T-cell (primary cell): ENCODE data around the gene CST6. TPM values are rescaled to one million over a fixed set of nuclear protein-coding genes. Genes with fewer than 3 reads are reported as not detected.

Experiments used
- ATAC-seq, 4 experiments: fragments of 200-7000 bp in 3 of 4; fragments of 150-1000 bp in 1 of 4; cut with Tn5 transposase; replicated peaks in 1 of 4; 1 replicate in 3 of 4; 2 replicates in 1 of 4; pipeline ENCODE4 v1.10.0; 2021; ENCODE audit warnings: moderate library complexity in 3 of 4, mild to moderate bottlenecking in 2 of 4, moderate number of reproducible peaks in 1 of 4
- CTCF ChIA-PET, 2 donors: fragments of 300-600 bp; sonication (Branson Sonifier 250); formaldehyde crosslinking; loops; one replicate each; lab custom pipeline; 2022; ENCODE audit warnings: antibody characterized with exemption in 2 of 2; lab: Charles Lee
- POLR2A ChIA-PET, 2 donors: fragments of 300-600 bp; sonication (Branson Sonifier 250); formaldehyde crosslinking; loops; one replicate each; lab custom pipeline; 2022; ENCODE audit warnings: antibody characterized with exemption in 2 of 2; lab: Charles Lee
- DNase-seq, 35 experiments: peaks; one replicate each; pipeline versions ENCODE4 v3.0.0 to v3.0.0-alpha.2; 2013 to 2023
- H3K27ac ChIP-seq: one replicate; pipeline ENCODE4 v1.5.1; 2013; ENCODE audit warnings: low read length
- H3K27me3 ChIP-seq, 2 experiments: replicated peaks in 1 of 2; 1 replicate in 1 of 2; 2 replicates in 1 of 2; pipeline versions ENCODE4 v1.6.1 to v1.7.0; 2013; ENCODE audit warnings: low read length in 1 of 2, mixed read lengths in 1 of 2; ENCODE audit not compliant: control insufficient read depth in 2 of 2, insufficient read depth in 2 of 2; ENCODE audit errors: extremely low read depth in 1 of 2
- H3K36me3 ChIP-seq, 2 donors: 1 replicate in 1 of 2; 2 replicates in 1 of 2; pipeline versions ENCODE4 v1.6.1 to v1.7.0; 2013; ENCODE audit warnings: low read length in 1 of 2; ENCODE audit not compliant: control insufficient read depth in 2 of 2, insufficient read depth in 1 of 2; ENCODE audit errors: extremely low read depth in 1 of 2
- H3K4me1 ChIP-seq, 2 experiments: 1 replicate in 1 of 2; 2 replicates in 1 of 2; pipeline versions ENCODE4 v1.6.1 to v1.7.0; 2013; ENCODE audit warnings: low read length in 2 of 2, mixed read lengths in 1 of 2; ENCODE audit not compliant: insufficient read depth in 2 of 2, control insufficient read depth in 1 of 2; ENCODE audit errors: extremely low read depth in 1 of 2
- H3K4me3 ChIP-seq, 2 donors: 1 replicate in 1 of 2; 2 replicates in 1 of 2; pipeline versions ENCODE4 v1.5.1 to v1.7.0; 2013; ENCODE audit warnings: mild to moderate bottlenecking in 2 of 2, low read length in 1 of 2, moderate library complexity in 1 of 2; ENCODE audit not compliant: control insufficient read depth in 1 of 2; ENCODE audit errors: extremely low read depth in 1 of 2
- H3K9me3 ChIP-seq: 2 replicates; pipeline ENCODE4 v1.7.0; 2013
- H3K27ac Mint-ChIP-seq, 2 donors: one replicate each; pipeline ENCODE4 v1.8.0; 2020 to 2021; ENCODE audit warnings: mild to moderate bottlenecking in 2 of 2, mixed read lengths in 2 of 2
- H3K27me3 Mint-ChIP-seq, 2 donors: one replicate each; pipeline ENCODE4 v1.8.0; 2021 to 2022; ENCODE audit warnings: mixed read lengths in 2 of 2
- H3K36me3 Mint-ChIP-seq: one replicate; pipeline ENCODE4 v1.8.0; 2021; ENCODE audit warnings: mixed read lengths
- H3K4me1 Mint-ChIP-seq, 3 donors: one replicate each; pipeline ENCODE4 v1.8.0; 2020 to 2022; ENCODE audit warnings: mixed read lengths in 3 of 3, mild to moderate bottlenecking in 1 of 3
- H3K4me3 Mint-ChIP-seq, 3 donors: one replicate each; pipeline ENCODE4 v1.8.0; 2020 to 2022; ENCODE audit warnings: mild to moderate bottlenecking in 3 of 3, mixed read lengths in 3 of 3, moderate library complexity in 3 of 3
- H3K9me3 Mint-ChIP-seq, 3 donors: one replicate each; pipeline ENCODE4 v1.8.0; 2020 to 2022; ENCODE audit warnings: mixed read lengths in 3 of 3
- WGBS: methylation state at CpG from one replicate; pipeline ENCODE4 v1.1.5; 2013; ENCODE audit warnings: missing lambda C conversion rate; ENCODE audit not compliant: insufficient coverage; 5-methylcytosine and 5-hydroxymethylcytosine counted together
- total RNA-seq, 35 experiments: library from RNA in 6 of 35; stranded (reverse) in 6 of 35; fragments of 120-200 nt in 1 of 35; gene quantifications; one replicate each; pipeline versions ENCODE4 v1.2.1 to v1.2.4 and lab custom pipeline; 2013 to 2026

The CST6 gene, protein sequence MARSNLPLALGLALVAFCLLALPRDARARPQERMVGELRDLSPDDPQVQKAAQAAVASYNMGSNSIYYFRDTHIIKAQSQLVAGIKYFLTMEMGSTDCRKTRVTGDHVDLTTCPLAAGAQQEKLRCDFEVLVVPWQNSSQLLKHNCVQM
- total RNA-seq (not detected), total RNA-seq (lab: John Stamatoyannopoulos, UW) (0 to 0.69 (median 0) reads per million in 29 experiments)
- total RNA-seq (2013): not detected

DNA sequence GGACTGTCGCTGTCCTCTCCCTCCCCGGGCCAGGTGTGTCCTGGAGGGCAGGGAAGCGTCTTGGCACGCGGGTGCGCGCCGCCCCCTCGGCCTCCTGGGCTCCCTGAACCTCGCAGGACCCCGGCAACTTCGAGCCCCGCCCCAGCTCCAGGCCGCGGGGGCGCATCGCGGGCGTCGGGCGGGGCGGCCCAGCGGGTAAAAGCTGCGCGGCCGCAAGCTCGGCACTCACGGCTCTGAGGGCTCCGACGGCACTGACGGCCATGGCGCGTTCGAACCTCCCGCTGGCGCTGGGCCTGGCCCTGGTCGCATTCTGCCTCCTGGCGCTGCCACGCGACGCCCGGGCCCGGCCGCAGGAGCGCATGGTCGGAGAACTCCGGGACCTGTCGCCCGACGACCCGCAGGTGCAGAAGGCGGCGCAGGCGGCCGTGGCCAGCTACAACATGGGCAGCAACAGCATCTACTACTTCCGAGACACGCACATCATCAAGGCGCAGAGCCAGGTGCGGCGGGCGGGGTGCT lies at the start of gene CST6:
CST6 (plus strand) TSS at position 224 of the 519 bp plus-strand sequence; CDS start at position 261, 37 bp downstream.
- Histone ChIP-seq H3K36me3 (no peaks in the 10 kb centered on the region), H3K4me1 (peaks cover 0 to 10% of the 10 kb centered on the region in 2 experiments), H3K9me3 (no peaks in the 10 kb centered on the region), H3K4me3 (peak within 1 kb of the TSS in 1 of 2 donors; percentile 10), H3K27ac (no peak within 1 kb of the TSS), H3K27me3 (peaks cover 2 to 39% of the 10 kb centered on the region in 2 experiments)
- WGBS: 16% methylated on average over 61 of the region's 61 CpGs
- Mint-ChIP-seq H3K9me3 (no peaks in the 10 kb centered on the region), H3K4me1 (peaks cover 0 to 2% (median 0%) of the 10 kb centered on the region in 3 donors), H3K27ac (no peak within 1 kb of the TSS), H3K36me3 (no peaks in the 10 kb centered on the region), H3K4me3 (peak within 1 kb of the TSS in 1 of 3 donors; percentile 28), H3K27me3 (peaks cover 4 to 21% of the 10 kb centered on the region in 2 donors)
- POLR2A ChIA-PET: interaction anchor here in 1 of 2 donors (0.6 kb wide), 1 partner anchor 140 kb away, joined by 7 read pairs; no protein-coding TSS in a partner anchor
- peak; percentile 15 to 38 (median 36) for ATAC-seq
- DNase-seq: no peak
- CTCF ChIA-PET: no interaction called here

DNA sequence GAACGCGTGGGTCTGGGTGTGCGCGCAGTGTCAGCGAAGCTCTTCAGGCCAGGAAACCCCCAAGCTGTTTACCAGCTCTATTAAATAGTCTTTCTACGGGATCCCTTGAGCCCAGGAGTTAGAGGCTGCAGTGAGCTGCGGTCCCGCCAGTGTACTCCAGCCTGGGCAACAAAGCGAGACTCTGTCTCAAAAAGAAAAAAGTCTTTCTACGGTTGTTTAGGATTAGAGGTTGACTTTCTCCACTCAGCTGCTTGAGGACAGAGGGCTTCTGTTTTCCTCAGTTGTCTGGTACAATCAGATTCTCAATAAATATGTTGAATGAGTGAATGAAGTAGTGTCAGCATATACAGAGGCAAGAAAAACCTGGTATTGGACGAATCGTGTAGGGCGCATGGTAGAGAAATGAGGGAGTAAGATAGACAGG lies 49.7 kb upstream of the CST6 start:
- POLR2A ChIA-PET: interaction anchor here (0.6 to 1.0 kb wide), 3 partner anchors 12 to 91 kb away, joined by 3 to 4 read pairs (median 4); partner anchors contain the start of gene CCDC85B (in 1 of the 2)
- Mint-ChIP-seq H3K4me1 (peaks cover 39 to 51% (median 48%) of the 10 kb centered on the region in 3 donors), H3K27ac (peak overlapping the region; percentile 36 to 92)

DNA sequence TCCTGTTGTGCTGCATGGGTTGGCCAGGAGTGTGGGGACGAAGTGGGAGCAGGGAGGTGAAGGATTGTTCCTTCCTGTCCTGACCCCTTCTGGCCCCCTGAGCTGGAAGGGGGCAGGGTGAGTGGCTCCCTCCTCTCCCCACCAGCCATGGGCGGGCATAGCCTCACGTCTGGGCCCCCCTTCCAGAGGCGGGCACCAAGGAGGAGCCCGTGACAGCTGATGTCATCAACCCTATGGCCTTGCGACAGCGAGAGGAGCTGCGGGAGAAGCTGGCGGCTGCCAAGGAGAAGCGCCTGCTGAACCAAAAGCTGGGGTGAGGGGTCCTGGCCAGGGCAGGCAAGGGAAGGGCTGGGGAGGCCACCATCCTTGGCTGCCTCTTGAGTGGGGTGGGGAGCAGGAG lies 46.9 kb upstream of the CST6 start:
- Histone ChIP-seq H3K4me1 (peaks cover 13 to 30% of the 10 kb centered on the region in 2 experiments), H3K9me3 (no peaks in the 10 kb centered on the region), H3K27ac (no peak overlapping the region), H3K36me3 (peaks cover 25 to 65% of the 10 kb centered on the region in 2 donors), H3K27me3 (no peaks in the 10 kb centered on the region), H3K4me3 (no peak overlapping the region)
- CTCF ChIA-PET: interaction anchor here in 1 of 2 donors (0.6 to 0.9 kb wide), 2 partner anchors 24 to 116 kb away, joined by 3 to 5 read pairs; no protein-coding TSS in a partner anchor
- DNase-seq: no peak
- peaks cover 36% of the 10 kb centered on the region for H3K36me3 Mint-ChIP-seq
- no peak for ATAC-seq
- POLR2A ChIA-PET: interaction anchor here in 1 of 2 donors (0.6 kb wide), 1 partner anchor 14 kb away, joined by 4 read pairs; no protein-coding TSS in a partner anchor
- H3K4me3 Mint-ChIP-seq: no peak overlapping the region
- WGBS: 95% methylated on average over 6 of the region's 10 CpGs
- no peaks in the 10 kb centered on the region for H3K27me3 Mint-ChIP-seq
- H3K27ac Mint-ChIP-seq: no peak overlapping the region
- H3K4me1 Mint-ChIP-seq: peaks cover 34 to 44% (median 38%) of the 10 kb centered on the region in 3 donors
- H3K9me3 Mint-ChIP-seq: no peaks in the 10 kb centered on the region

More for the DNA sequence above, 49.7 kb upstream of the CST6 start:
- Mint-ChIP-seq H3K4me3 (peak overlapping the region; percentile 95 to 99 (median 96)), H3K9me3 (no peaks in the 10 kb centered on the region), H3K27me3 (no peaks in the 10 kb centered on the region), H3K36me3 (peaks cover 23% of the 10 kb centered on the region)
- peak overlapping the region; percentile 60 for H3K27ac ChIP-seq
- peak overlapping the region; percentile 38 to 76 for H3K4me3 ChIP-seq
- 8% methylated on average over 12 of the region's 13 CpGs for WGBS
- H3K36me3 ChIP-seq: peaks cover 15 to 37% of the 10 kb centered on the region in 2 donors
- H3K27me3 ChIP-seq: no peaks in the 10 kb centered on the region
- H3K4me1 ChIP-seq: peaks cover 17 to 42% of the 10 kb centered on the region in 2 experiments
- ATAC-seq: peak in 1 of 4 experiments; percentile 1
- CTCF ChIA-PET: interaction anchor here in 1 of 2 donors (0.5 to 1.8 kb wide), 4 partner anchors 74 to 193 kb away, joined by 4 to 7 read pairs (median 5); partner anchors contain the start of gene FIBP
- peak in 11 of 35 experiments; percentile 35 to 74 (median 44) for DNase-seq
- no peaks in the 10 kb centered on the region for H3K9me3 ChIP-seq

DNA sequence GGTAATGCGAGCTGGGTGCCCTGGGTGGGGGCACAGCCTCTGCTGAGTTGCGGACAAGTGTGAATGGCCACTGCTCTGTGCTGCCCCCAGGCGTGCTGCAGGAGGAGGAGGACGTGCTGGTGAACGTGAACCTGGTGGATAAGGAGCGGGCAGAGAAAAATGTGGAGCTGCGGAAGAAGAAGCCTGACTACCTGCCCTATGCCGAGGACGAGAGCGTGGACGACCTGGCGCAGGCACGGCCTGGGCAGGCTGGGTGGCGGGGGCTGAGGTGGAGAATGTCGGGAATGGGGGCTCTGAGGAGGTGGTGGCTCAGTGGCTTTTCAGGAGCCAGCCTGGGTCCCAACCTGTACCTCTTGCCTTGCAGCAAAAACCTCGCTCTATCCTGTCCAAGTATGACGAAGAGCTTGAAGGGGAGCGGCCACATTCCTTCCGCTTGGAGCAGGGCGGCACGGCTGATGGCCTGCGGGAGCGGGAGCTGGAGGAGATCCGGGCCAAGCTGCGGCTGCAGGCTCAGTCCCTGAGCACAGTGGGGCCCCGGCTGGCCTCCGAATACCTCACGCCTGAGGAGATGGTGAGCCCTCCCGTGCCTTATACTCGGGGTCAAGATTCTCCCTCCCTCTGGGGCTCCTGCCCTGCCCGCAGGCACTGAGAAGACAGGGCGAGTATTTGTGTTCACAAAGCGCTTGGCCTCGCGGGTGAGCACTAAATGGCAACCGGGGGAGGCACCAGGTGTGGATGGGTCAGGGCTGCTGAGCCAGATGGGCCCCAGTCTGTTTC lies 45.6 kb upstream of the CST6 start:
- Histone ChIP-seq H3K27ac (no peak overlapping the region), H3K27me3 (no peaks in the 10 kb centered on the region), H3K9me3 (no peaks in the 10 kb centered on the region), H3K4me1 (peaks cover 13 to 24% of the 10 kb centered on the region in 2 experiments), H3K36me3 (peaks cover 31 to 72% of the 10 kb centered on the region in 2 donors), H3K4me3 (no peak overlapping the region)
- no peaks in the 10 kb centered on the region for H3K27me3 Mint-ChIP-seq
- no peaks in the 10 kb centered on the region for H3K9me3 Mint-ChIP-seq
- CTCF ChIA-PET: interaction anchor here in 1 of 2 donors (1.6 kb wide), 1 partner anchor 80 kb away, joined by 7 read pairs; no protein-coding TSS in a partner anchor
- H3K4me1 Mint-ChIP-seq: peaks cover 36 to 43% (median 41%) of the 10 kb centered on the region in 3 donors
- H3K36me3 Mint-ChIP-seq: peaks cover 42% of the 10 kb centered on the region
- no peak overlapping the region for H3K27ac Mint-ChIP-seq
- H3K4me3 Mint-ChIP-seq: no peak overlapping the region
- POLR2A ChIA-PET: interaction anchor here in 1 of 2 donors (0.7 kb wide), 1 partner anchor 40 kb away, joined by 3 read pairs; no protein-coding TSS in a partner anchor
- no peak for ATAC-seq
- WGBS: 96% methylated on average over 36 of the region's 36 CpGs
- DNase-seq: no peak

DNA sequence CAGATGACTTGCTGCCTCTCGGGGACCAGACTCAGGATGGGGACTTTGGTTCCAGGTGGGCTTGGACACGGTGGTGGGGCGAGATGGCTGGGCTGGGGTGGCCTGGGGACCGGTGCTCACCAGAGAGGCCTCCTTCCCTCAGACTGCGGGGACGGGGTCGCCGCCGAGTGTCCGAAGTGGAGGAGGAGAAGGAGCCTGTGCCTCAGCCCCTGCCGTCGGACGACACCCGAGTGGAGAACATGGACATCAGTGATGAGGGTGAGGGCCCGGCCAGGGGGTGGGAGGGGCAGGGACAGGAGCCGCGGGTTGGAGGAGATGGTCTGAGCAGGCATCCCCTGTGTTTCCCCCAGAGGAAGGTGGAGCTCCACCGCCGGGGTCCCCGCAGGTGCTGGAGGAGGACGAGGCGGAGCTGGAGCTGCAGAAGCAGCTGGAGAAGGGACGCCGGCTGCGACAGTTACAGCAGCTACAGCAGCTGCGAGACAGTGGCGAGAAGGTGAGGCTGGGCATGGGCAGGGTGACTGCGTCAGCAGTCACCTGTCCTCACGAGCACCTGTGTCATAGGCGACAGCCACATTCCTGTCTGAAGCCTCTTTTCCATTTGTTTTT lies 44.4 kb upstream of the CST6 start:
- no peak for ATAC-seq
- Histone ChIP-seq H3K27me3 (no peaks in the 10 kb centered on the region), H3K9me3 (no peaks in the 10 kb centered on the region), H3K4me1 (peaks cover 9 to 18% of the 10 kb centered on the region in 2 experiments), H3K27ac (no peak overlapping the region), H3K4me3 (no peak overlapping the region), H3K36me3 (peaks cover 31 to 79% of the 10 kb centered on the region in 2 donors)
- Mint-ChIP-seq H3K27ac (no peak overlapping the region), H3K4me1 (peaks cover 28 to 34% (median 31%) of the 10 kb centered on the region in 3 donors), H3K36me3 (peaks cover 42% of the 10 kb centered on the region), H3K27me3 (no peaks in the 10 kb centered on the region), H3K4me3 (no peak overlapping the region), H3K9me3 (no peaks in the 10 kb centered on the region)
- CTCF ChIA-PET: interaction anchor here in 1 of 2 donors (1.6 kb wide), 1 partner anchor 81 kb away, joined by 7 read pairs; no protein-coding TSS in a partner anchor
- POLR2A ChIA-PET: interaction anchor here in 1 of 2 donors (0.6 kb wide), 1 partner anchor 52 kb away, joined by 4 read pairs; no protein-coding TSS in a partner anchor
- no peak for DNase-seq
- 97% methylated on average over 24 of the region's 30 CpGs for WGBS
